ENCODE results near the gene GRIK1.

GRIK1 gene

DNA sequence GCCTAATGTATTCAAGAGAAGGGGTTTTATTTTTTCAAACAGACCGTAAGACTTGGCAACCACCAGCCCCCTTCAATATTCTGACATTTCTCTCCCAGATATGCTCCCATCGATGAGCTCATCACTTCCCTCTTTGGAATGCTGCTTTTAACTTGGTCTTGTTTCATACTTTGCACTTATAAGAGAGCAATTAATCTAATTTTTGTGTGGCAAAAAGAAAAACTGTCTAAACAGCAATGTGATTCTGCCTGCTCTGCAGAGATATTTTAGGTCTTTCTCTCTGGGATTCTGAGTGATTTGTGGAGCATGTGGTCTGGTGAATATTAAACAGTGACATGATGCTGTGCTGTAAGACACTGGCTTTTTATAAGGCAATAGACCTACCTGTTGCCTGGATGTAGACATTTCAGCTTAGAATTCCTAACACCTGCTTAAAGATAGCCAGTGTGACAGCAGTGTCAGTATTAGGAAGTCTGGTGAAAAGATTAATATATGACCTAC is 356.3 kb downstream of the GRIK1 start:
- DNase-seq, result no peak

DNA sequence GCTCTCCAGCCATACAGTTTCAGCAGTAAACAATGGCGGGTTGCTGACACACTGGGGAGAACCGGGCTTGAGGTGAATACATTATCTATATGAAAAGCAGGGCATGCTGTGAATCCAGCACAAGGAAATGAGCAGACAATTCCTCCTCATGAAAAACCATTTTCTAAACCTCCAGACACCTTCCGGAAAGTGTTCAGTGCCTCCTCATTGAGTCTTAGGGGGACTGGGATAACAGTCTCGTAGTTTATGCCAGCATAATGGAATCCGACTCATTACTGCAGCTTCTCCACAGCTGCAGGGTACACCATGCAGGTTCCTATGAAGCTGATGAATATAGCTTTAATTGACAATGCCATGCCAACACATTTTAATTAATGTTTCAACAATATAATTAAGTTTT is 356.9 kb downstream of the GRIK1 start:
- no peak for DNase-seq

DNA sequence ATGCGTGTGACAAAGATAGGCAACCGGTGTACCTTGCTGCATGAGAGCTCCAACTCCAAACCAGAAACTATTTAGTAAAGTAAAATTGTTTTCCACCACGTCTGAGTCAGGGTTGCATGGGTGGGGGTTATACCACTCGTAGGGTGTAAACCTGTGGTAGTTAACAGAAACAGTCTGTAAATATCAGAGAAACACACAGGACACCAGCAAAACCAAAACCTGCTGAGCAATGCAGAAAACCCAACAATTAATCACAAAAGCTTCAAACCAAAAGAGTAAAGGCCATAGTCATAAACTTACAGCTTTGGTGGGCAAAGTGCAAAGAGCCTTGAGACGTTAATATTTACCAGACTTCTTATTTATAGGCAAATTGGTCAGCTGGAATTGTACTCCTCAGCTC is 358.4 kb downstream of the GRIK1 start:
- DNase-seq, result no peak

DNA sequence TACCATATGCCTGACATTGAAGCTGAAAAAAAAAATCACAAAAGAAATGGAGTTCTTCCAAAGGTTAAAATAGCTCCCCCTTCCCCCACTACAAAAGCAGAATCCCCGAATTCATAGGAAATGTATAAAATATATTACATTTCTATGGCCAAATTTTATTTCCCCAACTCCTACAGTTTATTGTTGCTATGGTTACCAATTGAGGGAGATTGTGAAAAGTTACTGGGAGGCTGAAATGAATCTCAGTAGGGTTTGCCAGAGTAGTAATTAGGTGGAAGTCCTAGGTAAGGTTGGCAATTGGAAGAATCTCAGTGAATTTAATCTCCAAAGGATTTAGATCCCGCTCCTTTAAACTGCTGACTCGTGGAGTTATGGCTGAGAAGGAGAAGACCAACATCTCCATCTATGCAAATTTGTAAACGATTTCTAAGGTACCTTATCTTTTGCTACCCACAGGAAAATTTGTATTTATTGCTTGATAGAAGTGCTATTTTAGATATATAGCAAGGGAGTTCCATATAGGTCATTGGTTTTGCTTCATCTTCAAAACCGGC is 359.0 kb downstream of the GRIK1 start:
- no peak for DNase-seq

DNA sequence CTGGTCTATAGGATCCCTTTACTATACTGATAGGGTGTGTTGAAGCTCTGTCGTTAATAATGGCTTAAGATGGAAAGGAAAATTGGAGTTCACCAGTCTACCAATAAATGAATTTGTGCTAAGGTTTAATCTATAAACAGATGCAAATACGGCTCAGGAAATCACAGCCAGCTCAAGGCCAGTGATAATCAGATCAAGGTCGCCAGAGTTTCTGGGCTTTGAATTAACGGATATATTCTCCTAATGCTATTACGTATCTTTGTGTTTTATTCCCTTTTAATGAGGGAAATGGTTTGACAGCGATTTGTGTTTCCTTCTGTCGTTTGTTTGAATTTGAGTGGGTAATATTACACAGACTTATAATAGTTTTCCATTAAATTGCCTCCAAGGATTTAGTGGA is 361.5 kb downstream of the GRIK1 start:
- DNase-seq, result no peak

DNA sequence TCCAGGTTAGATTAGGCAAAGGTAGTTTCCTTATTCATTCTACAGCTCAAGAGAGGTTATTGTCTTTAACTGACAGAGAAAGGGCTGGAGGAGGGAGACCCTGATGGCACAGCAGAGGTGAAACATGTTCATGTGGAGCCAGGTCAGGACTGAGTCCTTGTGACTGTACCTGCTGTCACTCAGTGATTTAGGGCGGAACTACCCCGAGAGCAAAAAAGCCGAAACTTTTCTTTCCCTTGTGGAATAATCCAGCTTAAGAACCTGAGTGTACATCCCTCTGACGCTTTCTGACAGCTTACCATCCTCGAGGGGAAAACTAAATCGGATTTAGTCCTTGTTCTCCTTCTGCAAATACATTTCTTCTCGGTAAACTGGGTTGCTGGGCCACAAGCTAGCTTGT is 367.8 kb downstream of the GRIK1 start:
- DNase-seq, result no peak

DNA sequence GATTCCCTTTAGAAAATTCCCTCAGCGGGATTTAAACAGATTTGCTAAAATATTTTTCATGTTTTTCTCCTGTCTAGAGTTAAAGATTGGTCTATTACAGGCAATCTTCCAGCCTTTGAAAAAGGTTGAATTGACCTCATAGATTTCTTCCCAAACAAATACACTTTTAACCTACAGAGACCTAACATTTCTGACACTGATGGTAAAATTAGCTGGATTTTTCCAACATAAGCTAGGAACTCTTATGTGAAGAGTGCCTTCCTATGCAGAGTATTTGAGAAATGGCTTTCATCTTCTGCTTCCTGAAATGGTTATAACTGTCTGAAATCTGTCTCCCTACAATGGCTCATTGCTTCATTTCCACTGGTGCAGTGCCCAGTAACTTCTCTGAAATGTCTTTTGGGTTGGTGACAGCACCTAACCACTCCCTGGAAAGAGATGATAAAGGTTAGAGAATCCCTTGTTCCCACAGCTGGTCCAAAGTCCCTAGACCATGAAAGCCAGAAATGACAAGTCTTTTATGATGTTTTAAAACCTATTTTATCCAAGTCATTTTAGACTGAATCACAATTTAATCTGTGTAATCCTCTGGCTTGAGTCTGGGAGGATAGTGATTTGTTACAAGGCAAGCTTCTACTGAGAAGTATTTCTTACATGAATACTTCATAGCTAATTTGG is 371.6 kb downstream of the GRIK1 start:
- no peak for DNase-seq

DNA sequence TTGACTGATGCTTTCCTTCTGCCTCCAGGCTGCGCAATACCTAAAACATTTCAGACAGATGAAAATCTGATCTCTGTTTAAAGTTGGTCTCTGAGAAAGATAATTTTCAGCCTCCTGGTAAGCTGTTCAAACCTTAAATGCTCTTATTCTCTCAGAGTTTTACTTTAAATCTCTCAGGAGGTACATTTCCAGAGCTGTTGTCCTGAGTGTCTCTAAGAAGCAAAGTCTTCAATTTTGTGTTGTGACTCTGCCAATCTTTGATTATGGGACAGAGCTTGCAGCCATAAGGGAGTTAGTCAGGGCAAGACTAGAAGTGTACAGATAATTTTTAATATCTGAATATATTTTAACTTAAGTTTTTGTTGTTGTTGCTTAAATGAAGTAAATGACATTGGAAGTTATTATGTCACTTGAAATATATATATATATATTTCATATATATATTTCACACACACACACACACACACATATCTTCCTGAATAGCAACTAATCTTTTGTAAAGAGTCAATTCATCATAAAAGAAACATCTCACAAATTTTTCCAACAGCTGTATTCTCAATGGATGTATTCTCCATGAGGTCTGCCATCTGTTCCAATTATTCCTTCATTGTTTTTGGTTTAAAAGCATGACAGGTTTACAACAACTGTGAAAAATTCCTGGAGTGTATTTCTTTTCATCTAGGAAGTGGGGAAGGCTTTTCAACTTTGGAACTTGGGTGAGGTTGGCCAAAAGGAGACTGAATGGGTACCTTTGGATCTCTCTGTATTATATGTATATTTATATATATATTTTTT is 381.7 kb downstream of the GRIK1 start:
- no peak for DNase-seq

DNA sequence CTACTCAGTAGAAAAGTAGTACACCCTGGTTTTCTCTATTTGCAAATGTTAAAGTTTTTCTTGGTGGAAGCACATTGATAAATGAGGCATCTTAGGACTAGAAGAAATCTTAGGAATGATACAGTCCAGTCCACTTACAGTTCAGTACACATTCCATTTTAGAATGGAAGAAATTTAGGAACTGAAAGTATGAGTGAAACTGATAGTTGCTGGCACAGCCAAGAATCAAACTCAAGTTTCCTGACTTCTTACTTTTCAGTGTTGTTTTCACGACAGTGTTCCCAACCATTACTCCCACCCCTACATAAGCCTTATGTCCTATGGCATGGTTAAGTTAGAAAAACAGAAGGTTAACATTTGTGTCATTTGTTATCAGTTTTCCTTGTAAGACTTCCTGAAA is 382.6 kb downstream of the GRIK1 start:
- peak; percentile 66 for DNase-seq

DNA sequence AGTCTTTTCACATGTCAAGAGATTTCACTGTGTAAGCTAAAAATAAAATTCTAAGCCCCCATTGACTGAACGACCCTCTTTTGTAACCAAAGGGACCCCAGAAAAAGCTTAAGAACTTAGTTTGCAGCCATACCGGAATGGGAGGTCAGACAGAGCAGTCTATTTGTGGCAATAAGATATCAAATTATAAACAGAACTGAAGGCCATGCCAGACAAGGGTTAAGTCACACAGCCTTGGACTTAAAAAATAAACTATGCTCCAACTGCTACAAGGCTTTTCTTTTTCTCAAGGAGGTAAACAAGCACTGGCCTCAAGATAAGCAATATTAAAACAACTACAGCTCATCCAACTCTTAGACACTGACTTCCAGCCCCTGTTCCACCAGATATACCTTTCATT is 384.2 kb downstream of the GRIK1 start:
- DNase-seq, result no peak

DNA sequence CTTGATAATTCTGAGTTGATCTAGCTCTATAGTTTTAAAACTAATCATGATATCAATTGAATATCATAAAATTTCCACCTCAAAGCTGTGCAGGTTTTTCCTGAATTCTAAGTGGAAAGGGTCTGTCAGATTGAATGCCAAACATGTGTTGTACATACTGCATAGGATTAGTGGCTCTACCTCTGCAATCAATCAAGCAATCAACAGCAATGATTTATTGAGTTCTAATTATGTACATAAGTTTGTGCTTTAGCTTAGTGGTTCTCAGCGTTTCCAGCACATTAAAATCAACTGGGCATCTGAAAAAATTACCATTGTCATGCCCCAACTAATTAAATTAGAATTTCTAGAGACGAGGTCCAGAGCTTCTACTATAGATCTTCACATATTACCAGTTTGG is 389.6 kb downstream of the GRIK1 start:
- DNase-seq, result no peak

DNA sequence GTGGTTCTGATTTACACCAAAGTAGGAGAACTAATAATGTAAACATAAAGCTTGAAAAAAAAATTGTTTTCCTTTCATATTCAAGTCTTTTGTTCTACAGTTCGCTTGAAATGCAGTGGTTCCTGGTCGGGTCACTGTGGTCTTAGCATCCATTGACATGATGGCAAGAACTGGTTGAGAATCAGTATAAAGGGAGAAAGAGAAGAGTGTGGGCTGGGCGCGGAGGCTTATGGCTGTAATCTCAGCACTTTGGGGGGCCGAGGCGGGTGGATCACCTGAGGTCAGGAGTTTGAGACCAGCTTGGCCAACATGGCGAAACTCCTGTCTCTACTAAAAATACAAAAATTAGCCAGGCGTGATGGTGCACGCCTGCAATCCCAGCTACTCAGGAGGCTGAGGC is 390.2 kb downstream of the GRIK1 start:
- DNase-seq, result no peak

DNA sequence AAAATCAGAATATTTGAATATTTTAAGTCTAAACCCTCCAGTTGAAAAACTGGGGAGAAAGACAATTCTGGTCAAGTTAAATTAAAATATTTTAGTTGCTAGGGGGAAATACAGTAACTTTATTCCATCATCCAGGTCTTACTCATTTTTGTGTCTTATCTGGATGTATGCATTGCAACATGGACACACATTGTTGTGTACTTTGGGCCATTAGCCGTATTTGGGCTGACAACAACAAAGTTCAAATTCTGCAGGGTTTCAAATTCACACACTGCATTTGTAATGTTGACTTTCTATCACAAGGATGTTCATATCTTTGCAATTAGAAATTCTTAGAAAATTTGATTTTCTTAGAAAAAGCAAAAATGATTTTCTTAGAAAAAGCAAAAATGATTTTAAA is 391.8 kb downstream of the GRIK1 start:
- DNase-seq, result no peak

DNA sequence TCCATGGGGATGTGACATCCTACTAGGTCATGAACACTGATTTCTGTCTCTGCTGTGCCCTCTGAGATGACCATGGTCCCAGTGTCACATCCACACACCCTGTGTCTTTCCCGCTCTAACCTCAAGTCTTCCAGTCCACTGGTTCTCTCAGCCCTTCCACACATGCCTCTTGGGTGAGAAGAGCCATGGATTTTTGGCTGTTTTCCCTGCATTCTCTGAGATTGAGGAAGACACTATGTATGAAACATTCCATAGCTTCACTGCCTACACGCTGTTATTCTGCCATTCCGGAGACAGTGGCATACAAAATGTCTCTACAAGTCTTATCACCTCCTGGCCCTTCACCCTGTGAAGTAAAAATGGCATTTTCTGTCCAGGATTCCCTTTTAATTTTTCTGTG is 393.7 kb downstream of the GRIK1 start:
- no peak for DNase-seq

DNA sequence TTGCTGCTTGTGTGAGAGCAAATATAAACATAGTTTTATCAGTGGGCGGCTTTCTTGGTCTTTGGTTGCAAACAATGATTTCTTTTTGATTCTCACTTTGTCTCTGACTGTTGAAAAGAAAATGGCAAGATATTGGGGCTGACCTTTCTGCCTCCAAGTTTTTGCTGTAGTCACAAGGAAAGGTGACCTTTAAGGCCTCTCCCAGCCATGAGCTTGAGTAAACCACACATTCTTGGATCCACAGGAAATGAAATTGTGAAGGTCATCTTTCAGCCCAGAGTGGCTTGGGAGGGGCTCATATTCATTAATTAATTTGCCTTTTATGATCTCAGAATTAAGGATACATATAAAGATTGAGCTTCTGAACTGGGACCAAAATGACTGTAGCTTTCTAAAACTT is 399.5 kb downstream of the GRIK1 start:
- DNase-seq, result no peak

DNA sequence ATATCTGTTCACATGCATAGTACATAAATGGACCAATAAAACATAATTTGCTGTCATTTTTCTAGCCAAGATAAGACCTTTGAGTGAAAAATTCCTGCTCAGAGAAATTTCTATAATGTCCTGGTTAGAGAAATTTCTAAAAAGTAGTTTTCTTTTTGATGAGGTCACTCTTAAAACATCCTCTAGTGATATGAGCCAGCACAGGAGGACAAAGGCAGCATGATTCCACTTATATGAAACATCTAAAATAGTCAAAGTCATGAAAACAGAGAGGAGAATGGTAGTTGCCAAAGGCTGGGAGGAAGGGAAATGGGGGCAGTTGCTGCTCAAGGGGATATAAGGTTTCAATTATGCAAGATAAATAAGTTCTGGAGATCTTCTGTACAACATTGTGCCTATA is 401.7 kb downstream of the GRIK1 start:
- DNase-seq, result no peak

DNA sequence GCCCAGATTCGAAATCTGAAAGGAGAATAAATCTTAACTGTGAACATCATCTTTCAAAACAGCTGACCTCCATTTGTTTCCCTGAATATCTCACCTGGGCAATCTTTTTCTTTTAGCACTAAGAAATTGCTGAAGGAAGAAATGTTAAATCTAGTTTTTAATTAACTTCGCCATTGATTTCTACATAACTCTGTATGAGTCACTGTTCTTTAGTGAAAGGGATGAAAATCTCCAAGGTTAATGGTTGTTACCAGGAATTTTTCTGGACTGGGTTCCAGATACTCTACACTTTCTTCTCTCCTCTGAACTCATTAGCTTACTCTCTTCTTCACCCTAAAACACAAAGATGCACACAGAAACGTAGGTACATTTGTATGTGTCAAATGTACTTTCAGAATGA is 405.3 kb downstream of the GRIK1 start:
- DNase-seq, result no peak

DNA sequence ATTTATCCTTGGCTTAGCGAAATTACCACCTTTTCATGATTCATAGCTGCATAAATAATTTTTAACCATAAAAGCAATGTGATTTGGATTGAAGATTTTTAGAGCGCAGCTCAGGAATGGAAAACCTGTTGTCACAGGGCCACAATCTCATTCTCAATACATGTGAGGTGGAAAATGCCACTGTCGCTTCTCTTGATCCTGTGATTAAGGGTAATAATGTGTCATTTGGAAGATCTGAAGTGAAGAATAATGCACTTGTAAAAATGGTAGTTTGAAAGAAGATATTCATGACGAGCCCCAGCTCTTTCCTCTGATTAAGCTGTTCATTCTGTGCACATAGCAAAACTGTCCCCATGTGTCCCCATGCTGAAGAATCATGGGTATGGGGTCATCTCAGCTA is 410.7 kb downstream of the GRIK1 start:
- no peak for DNase-seq

DNA sequence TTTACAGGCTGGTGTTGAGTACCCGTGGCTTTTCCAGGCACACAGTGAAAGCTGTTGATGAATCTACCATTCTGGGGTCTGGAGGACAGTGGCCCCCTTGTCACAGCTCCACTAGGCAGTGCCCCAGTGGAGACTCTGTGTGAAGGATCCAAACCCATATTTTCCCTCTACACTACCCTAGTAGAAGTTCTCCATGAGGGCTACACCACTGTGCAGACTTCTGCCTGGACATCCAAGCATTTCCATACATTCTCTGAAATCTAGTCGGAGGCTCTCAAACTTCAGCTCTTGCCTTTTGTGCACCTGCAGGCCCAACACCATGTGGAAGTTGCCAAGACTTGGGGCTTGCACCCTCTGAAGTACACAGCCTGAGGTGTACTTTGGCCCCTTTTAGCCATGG is 413.3 kb downstream of the GRIK1 start:
- no peak for DNase-seq

DNA sequence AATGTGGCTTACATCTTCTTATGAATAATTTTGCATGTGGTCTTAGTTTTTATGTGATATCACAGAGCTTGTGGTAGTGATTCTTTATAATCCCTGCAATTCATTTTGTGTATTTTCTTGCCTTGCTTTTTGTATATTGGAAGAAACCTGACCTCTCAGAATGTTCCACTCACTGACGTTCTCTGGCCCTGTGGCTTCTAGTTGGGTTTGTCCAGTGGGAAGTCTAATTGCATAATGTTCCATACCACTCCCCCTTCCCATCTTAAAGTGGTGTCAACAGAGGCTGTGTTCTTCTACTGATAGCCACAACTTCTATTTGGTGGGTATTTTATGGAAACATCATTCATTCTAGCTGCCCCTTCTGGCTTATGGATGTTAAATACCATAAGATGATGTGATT is 415.7 kb downstream of the GRIK1 start:
- DNase-seq, result no peak

DNA sequence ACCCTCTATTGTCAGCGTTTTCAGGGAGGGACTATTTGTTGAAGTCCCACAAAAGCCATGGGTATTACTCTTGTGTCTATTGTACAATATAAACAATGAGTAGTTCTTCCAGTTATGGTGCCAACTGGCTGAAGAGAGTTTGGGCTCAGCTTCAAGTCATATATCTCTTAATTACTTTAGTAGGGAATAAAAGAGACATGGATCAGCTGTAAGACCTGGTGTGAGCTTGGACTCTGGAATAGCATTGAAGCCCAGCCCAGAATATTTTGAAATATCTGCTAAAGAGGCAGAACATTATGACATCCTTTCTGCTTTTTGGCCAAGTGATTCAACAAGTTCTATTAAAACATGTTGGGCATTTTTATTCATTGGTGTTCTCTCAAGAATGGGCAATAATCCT is 416.1 kb downstream of the GRIK1 start:
- no peak for DNase-seq

DNA sequence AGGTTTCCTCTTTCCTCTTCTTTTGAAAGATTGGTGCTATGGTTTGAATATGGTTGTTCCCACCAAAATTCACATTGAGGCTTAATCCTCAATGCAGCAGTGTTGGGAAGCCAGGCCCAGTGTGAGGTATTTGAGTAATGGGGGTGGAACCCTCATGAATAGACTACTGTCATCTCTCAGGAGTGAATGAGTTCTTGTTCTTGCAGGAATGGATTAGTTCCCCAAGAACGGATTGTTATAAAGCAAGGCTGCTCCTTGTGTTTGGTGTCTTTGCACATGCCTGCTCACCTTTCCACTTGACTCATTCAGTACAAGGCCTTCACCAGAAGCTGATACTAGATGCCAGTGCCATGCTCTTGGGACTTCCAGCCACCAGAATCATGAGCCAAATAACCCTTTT is 417.9 kb downstream of the GRIK1 start:
- DNase-seq, result no peak

DNA sequence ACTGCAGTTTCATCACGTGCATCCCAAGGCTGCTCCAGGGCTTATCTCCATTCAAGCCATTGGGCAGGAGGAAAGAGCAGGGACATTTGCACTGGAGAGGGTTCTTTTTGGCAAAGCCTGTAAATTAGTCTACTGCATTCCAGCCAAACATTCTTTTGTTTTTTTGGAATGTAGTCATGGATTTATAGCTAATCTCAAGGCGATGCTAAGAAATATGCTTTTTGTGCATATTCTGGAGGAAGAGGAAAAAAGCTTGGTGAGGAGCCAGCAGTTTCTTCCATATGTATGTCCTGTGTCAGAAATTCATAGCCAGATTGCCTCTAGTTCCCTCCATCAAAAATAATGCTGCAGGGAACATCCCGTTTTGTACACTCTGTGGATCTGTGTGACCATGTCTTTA is 419.6 kb downstream of the GRIK1 start:
- no peak for DNase-seq

DNA sequence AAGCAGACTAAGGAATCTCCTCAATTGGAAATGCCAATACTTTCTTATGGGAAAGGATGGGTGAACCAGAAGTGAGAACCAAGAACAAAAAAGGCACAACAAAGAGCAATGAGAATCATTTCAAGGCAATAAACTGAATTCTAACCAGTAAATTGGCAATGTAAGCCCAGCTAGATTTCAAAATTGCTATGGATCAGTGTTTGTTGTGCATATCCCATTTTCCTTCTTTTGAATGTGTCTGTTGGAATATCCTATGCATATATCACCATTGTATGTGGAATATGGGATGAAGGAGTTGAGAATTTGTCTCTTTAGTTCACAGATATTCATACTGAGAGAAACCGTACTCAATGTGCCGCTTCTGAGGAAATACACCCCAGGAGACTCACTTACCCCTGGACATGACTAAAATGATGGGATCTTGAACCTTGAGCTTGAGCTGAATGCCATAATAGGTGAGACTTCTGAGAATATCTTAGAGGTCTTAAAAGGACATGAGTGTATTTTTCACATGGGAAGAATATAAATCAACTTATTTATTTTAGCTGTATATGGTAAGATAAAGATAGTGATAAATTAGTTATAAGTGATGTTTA is 425.0 kb downstream of the GRIK1 start:
- no peak for DNase-seq

All from suppressor macrophage treated with lipopolysaccharide for 4 hours (primary cell).